Endothelial cell of umbilical vein (primary cell): ENCODE measurements around the gene MDM1. TPM values are rescaled to one million over a fixed set of nuclear protein-coding genes. Genes with fewer than 3 reads are reported as not detected.

Experiments
- BruUV-seq: library from RNA; stranded (reverse); fragments of 400-500 nt; replicated peaks from 2 replicates; lab custom pipeline; 2021; lab: Mats Ljungman, UMichigan
- CTCF ChIA-PET: fragments of 300-600, 350-600 bp; sonication (Branson Sonifier 250); formaldehyde crosslinking; loops from one replicate; lab custom pipeline; 2021; ENCODE audit warnings: antibody characterized with exemption, inconsistent platforms; lab: Charles Lee
- POLR2A ChIA-PET: fragments of 300-600, 350-600 bp; sonication (Branson Sonifier 250); formaldehyde crosslinking; loops from one replicate; lab custom pipeline; 2021; ENCODE audit warnings: antibody characterized with exemption, inconsistent platforms; lab: Charles Lee
- DNase-seq: peaks from one replicate; pipeline ENCODE4 v3.0.0-alpha.2; 2011; ENCODE audit warnings: low read depth, low spot score
- FAIRE-seq: peaks from 2 replicates; lab custom pipeline; 2011; peaks lifted over from hg19 to GRCh38; lab: Jason Lieb, UNC
- H2AFZ ChIP-seq: 2 replicates; pipeline ENCODE4 v1.6.0; 2012; ENCODE audit warnings: low read depth, low read length, control low read depth, inconsistent platforms
- H3K27ac ChIP-seq: 2 replicates; pipeline ENCODE4 v1.5.1; 2011; ENCODE audit warnings: low read depth, mild to moderate bottlenecking, control low read depth, low read length, moderate library complexity; ENCODE audit not compliant: insufficient read depth
- H3K27me3 ChIP-seq, 2 experiments: 2 replicates each; pipeline versions ENCODE4 v1.6.0 to v1.6.1; 2011; ENCODE audit warnings: low read length in 2 of 2, mixed read lengths in 1 of 2; ENCODE audit not compliant: control insufficient read depth in 2 of 2, insufficient read depth in 2 of 2
- H3K36me3 ChIP-seq, 2 experiments: 2 replicates in 1 of 2; 3 replicates in 1 of 2; pipeline ENCODE4 v1.5.1; 2011; ENCODE audit warnings: low read length in 2 of 2, mild to moderate bottlenecking in 1 of 2, moderate library complexity in 1 of 2; ENCODE audit not compliant: control insufficient read depth in 2 of 2, insufficient read depth in 2 of 2; ENCODE audit errors: extremely low read depth in 1 of 2
- H3K4me1 ChIP-seq: 3 replicates; pipeline ENCODE4 v1.5.1; 2011; ENCODE audit warnings: mild to moderate bottlenecking, low read length; ENCODE audit not compliant: control insufficient read depth, insufficient read depth; ENCODE audit errors: extremely low read depth
- H3K4me2 ChIP-seq: 2 replicates; pipeline ENCODE4 v1.6.1; 2011; ENCODE audit warnings: low read length, control low read depth, mixed read lengths; ENCODE audit not compliant: insufficient read depth
- H3K4me3 ChIP-seq, 3 experiments: fragments of 200-600 bp in 1 of 3; sonication (generic), shearing (Covaris generic) in 1 of 3; replicated peaks in 1 of 3; 2 replicates each; pipeline ENCODE4 v1.5.1; 2011 to 2016; ENCODE audit warnings: control low read depth in 3 of 3, low read length in 3 of 3, mild to moderate bottlenecking in 2 of 3, inconsistent platforms in 1 of 3, low read depth in 1 of 3, moderate library complexity in 1 of 3; ENCODE audit not compliant: insufficient read depth in 1 of 3
- H3K79me2 ChIP-seq: 2 replicates; pipeline ENCODE4 v1.6.0; 2012; ENCODE audit warnings: low read length, inconsistent platforms; ENCODE audit not compliant: control insufficient read depth, insufficient read depth
- H3K9ac ChIP-seq: replicated peaks from 2 replicates; pipeline ENCODE3; 2011; ENCODE audit warnings: low read length, control low read depth; ENCODE audit not compliant: insufficient read depth; ENCODE audit errors: extremely low read depth
- H3K9me1 ChIP-seq: replicated peaks from 3 replicates; pipeline ENCODE4 v1.6.0; 2011; ENCODE audit warnings: mild to moderate bottlenecking, low read length; ENCODE audit not compliant: control insufficient read depth, insufficient read depth; ENCODE audit errors: extremely low read depth
- H3K9me3 ChIP-seq: replicated peaks from 2 replicates; pipeline ENCODE4 v1.5.1; 2012; ENCODE audit warnings: low read length, inconsistent platforms; ENCODE audit not compliant: control insufficient read depth, insufficient read depth
- H4K20me1 ChIP-seq: replicated peaks from 2 replicates; pipeline ENCODE3; 2011; ENCODE audit warnings: mild to moderate bottlenecking, low read length; ENCODE audit not compliant: control insufficient read depth, insufficient read depth; ENCODE audit errors: extremely low read depth
- EZH2 ChIP-seq: IDR thresholded peaks from 2 replicates; pipeline ENCODE4 v1.6.1; 2012; ENCODE audit warnings: borderline replicate concordance, low read depth, mild to moderate bottlenecking, moderate library complexity, low read length, inconsistent platforms; ENCODE audit not compliant: severe bottlenecking
- POLR2AphosphoS5 ChIP-seq: IDR thresholded peaks from 2 replicates; pipeline ENCODE4 v1.6.1; 2012; ENCODE audit warnings: low read depth, mild to moderate bottlenecking, control low read depth, low read length, moderate library complexity; ENCODE audit not compliant: insufficient read depth
- dilution Hi-C: fragments of 300-500 bp; cut with MboI; formaldehyde crosslinking; loops from one replicate; pipeline ENCODE4 v1.15.0; 2019; ENCODE audit warnings: low sequenced_read_pairs; ENCODE audit not compliant: extremely low pct_ligation_motif_present
- intact Hi-C: fragments of 100-400 bp; cut with micrococcal nuclease; formaldehyde crosslinking; loops from one replicate; pipeline ENCODE4 v1.10.0; 2022
- polyA plus RNA-seq, 4 experiments: library from polyadenylated mRNA; depleted of rRNA in 3 of 4; stranded (reverse) in 3 of 4; unstranded in 1 of 4; fragments of >200 nt; gene quantifications; 2 replicates each; pipeline versions ENCODE4 v1.2.1 to v1.2.3, GENCODE V29; 2011 to 2012; ENCODE audit warnings: missing spikeins in 1 of 4
- total RNA-seq: library from RNA; stranded (reverse); gene quantifications from 2 replicates; pipeline ENCODE4 v1.2.3, GENCODE V29; 2021
- TF ChIP-seq, protein P1 (sequence below): IDR thresholded peaks from 2 replicates; pipeline ENCODE4 v1.6.1; 2011; ENCODE audit not compliant: insufficient read depth, insufficient read length
- TF ChIP-seq, protein P2 (sequence below), 2 donors: IDR thresholded peaks; 1 replicate in 1 of 2; 2 replicates in 1 of 2; pipeline ENCODE4 v1.5.1; 2011; ENCODE audit warnings: low read length in 2 of 2, mild to moderate bottlenecking in 2 of 2, moderate library complexity in 2 of 2, control low read depth in 1 of 2, inconsistent platforms in 1 of 2, low read depth in 1 of 2; ENCODE audit not compliant: insufficient read depth in 1 of 2; ENCODE audit errors: extremely low read depth in 1 of 2

MDM1 gene
- total and polyA plus RNA-seq, 2 donors (not counting 3 experiments of a cell fraction or from before 2014, with no cell fraction given) = 4.3 to 12.5 TPM

DNA sequence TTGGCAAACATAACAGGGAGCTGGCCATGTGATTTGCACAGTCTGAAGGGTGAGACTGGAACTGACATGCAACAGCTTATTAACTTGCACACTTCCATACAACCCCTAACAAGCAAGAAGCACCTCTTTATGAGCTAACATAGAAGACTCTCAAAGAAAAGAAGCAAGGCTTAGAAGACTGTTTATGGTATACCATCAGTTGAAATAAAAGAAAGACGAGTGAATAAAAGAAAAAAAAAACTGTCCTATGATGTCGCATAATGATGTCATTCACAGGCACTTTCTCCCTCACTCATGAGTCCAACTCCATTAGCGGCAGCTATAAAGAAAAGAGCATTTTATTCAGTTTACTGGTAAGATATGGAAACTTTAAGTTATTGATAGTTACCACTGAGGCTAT, 3.3 kb upstream of the MDM1 start:
- no peak overlapping the region for H3K4me3 ChIP-seq
- BruUV-seq = no TSS peak
- TF ChIP-seq, protein P1, sequence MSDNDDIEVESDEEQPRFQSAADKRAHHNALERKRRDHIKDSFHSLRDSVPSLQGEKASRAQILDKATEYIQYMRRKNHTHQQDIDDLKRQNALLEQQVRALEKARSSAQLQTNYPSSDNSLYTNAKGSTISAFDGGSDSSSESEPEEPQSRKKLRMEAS = no peak
- TF ChIP-seq EZH2 (no peak), POLR2AphosphoS5 (no peak)
- no peaks in the 10 kb centered on the region for H3K79me2 ChIP-seq
- no peaks in the 10 kb centered on the region for H3K36me3 ChIP-seq
- no peak overlapping the region for H3K9ac ChIP-seq
- no peak overlapping the region for H3K27ac ChIP-seq
- intact Hi-C loops (no loop called here), dilution Hi-C loops (no loop called here)
- H4K20me1 ChIP-seq = no peaks in the 10 kb centered on the region
- ChIA-PET CTCF (interaction anchor here (0.5 to 1.4 kb wide), 4 partner anchors 9 to 930 kb away, joined by 3 to 4 read pairs (median 3); no protein-coding TSS in a partner anchor), POLR2A (no interaction called here)
- H3K9me3 ChIP-seq = no peaks in the 10 kb centered on the region
- H2AFZ ChIP-seq = no peak overlapping the region
- H3K27me3 ChIP-seq = peaks cover 7 to 22% of the 10 kb centered on the region in 2 experiments
- H3K9me1 ChIP-seq = no peaks in the 10 kb centered on the region
- FAIRE-seq = no peak
- peaks cover 13% of the 10 kb centered on the region for H3K4me1 ChIP-seq
- no peak for DNase-seq
- H3K4me2 ChIP-seq = no peak overlapping the region

DNA sequence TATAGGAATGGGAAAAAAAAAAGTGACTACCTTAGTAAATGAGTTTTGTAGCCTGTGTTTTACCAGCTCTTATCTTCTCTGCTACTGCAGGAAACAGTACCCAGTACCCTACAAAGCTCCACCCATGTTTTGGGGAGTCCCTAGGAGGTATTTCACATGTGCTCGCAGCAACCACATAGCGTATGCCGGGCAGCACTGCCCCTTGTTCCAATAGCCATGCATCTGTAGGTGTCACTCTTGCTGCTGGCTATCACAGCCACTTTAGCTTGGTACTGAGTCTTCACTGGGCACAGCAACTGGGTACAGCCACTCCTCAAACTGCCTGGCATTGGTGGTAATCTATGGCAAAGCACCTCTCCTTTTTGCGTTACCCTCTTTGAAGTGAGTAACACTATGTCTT, 2.0 kb upstream of the MDM1 start:
- intact Hi-C loops = no loop called here
- Histone ChIP-seq H3K4me1 (peaks cover 13% of the 10 kb centered on the region), H3K36me3 (peaks cover 0 to 3% of the 10 kb centered on the region in 2 experiments), H3K4me3 (no peak overlapping the region), H3K79me2 (no peaks in the 10 kb centered on the region), H4K20me1 (no peaks in the 10 kb centered on the region), H3K9ac (no peak overlapping the region), H3K27me3 (peaks cover 4 to 21% of the 10 kb centered on the region in 2 experiments), H2AFZ (peak overlapping the region; percentile 37), H3K27ac (no peak overlapping the region), H3K9me3 (no peaks in the 10 kb centered on the region), H3K9me1 (no peaks in the 10 kb centered on the region), H3K4me2 (no peak overlapping the region)
- ChIA-PET POLR2A (no interaction called here), CTCF (interaction anchor here (1.1 kb wide), 1 partner anchor 342 kb away, joined by 3 read pairs; no protein-coding TSS in a partner anchor)
- TF ChIP-seq, protein P2, sequence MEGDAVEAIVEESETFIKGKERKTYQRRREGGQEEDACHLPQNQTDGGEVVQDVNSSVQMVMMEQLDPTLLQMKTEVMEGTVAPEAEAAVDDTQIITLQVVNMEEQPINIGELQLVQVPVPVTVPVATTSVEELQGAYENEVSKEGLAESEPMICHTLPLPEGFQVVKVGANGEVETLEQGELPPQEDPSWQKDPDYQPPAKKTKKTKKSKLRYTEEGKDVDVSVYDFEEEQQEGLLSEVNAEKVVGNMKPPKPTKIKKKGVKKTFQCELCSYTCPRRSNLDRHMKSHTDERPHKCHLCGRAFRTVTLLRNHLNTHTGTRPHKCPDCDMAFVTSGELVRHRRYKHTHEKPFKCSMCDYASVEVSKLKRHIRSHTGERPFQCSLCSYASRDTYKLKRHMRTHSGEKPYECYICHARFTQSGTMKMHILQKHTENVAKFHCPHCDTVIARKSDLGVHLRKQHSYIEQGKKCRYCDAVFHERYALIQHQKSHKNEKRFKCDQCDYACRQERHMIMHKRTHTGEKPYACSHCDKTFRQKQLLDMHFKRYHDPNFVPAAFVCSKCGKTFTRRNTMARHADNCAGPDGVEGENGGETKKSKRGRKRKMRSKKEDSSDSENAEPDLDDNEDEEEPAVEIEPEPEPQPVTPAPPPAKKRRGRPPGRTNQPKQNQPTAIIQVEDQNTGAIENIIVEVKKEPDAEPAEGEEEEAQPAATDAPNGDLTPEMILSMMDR (IDR thresholded peaks at IDR 0.05; ENCODE audit: extremely low read depth in 1 of 2, insufficient read depth in 1 of 2, low read depth in 1 of 2, low read length in 2 of 2) = no peak
- no peak for TF ChIP-seq EZH2
- DNase-seq (peak; percentile 20), FAIRE-seq (no peak)
- dilution Hi-C loops = no loop called here
- no TSS peak for BruUV-seq
